ENCODE measurements around the gene GOLPH3. TPM values are rescaled to one million over a fixed set of nuclear protein-coding genes. Genes with fewer than 3 reads are reported as not detected.
"Not testable (repeated sequence)": the region's sequence is repeated elsewhere in the genome, so short reads cannot be mapped to it uniquely, and the experiment has no call there.

Gene GOLPH3
- total RNA-seq, 1 experiment from 2014 or later: 69.2 TPM

- no peaks in the 10 kb centered on the region for H3K79me2 ChIP-seq (ENCODE audit: insufficient read depth, low read length)
- H3K9me3 ChIP-seq (ENCODE audit: control insufficient read depth in 1 of 2, insufficient read depth in 1 of 2, low read depth in 1 of 2, low read length in 2 of 2): no peaks in the 10 kb centered on the region
- RAD21 ChIA-PET (ENCODE audit: low non-redundant PET in 1 of 2, low total read pairs in 2 of 2, uncharacterized antibody in 2 of 2, unreplicated experiment in 2 of 2): no interaction called here
- H3K27ac ChIP-seq (ENCODE audit: low read depth, low read length): no peak overlapping the region
- no peak overlapping the region for H3K4me2 ChIP-seq (ENCODE audit: low read length)
- CTCF ChIA-PET: no interaction called here
- no TSS peak for BruUV-seq (replicated peaks)
- H2AFZ ChIP-seq (ENCODE audit: low read depth, low read length, poor library complexity, severe bottlenecking): no peak overlapping the region
- peaks cover under 1 to 5% of the 10 kb centered on the region in 2 experiments; a peak in 3 of 4 replicates for H3K4me1 ChIP-seq (ENCODE audit: control insufficient read depth in 1 of 2, insufficient read depth in 2 of 2, low read length in 2 of 2)
- ATAC-seq (no peak), DNase-seq (ENCODE audit: low read depth, low spot score) (no peak)
- H3K9ac ChIP-seq (ENCODE audit: low read length): no peak overlapping the region
- no peak overlapping the region for H3K4me3 ChIP-seq (replicated peaks in 1 of 2; ENCODE audit: low read depth in 1 of 2, low read length in 2 of 2)
- TF ChIP-seq JUND (IDR thresholded peaks at IDR 0.05): no peak
- TF ChIP-seq ELF1 (IDR thresholded peaks at IDR 0.05; ENCODE audit: borderline replicate concordance, low read depth): no peak
- no peak for TF ChIP-seq MAX (IDR thresholded peaks at IDR 0.05)
- TF ChIP-seq SIN3A (IDR thresholded peaks at IDR 0.05; ENCODE audit: low read depth): no peak
- TF ChIP-seq EGR1 (IDR thresholded peaks at IDR 0.05; ENCODE audit: low read depth): no peak
- no peak for TF ChIP-seq EZH2phosphoT487 (IDR thresholded peaks at IDR 0.05; ENCODE audit: borderline replicate concordance)
- intact Hi-C loops (cut with micrococcal nuclease): no loop called here
- H4K20me1 ChIP-seq (ENCODE audit: insufficient read depth): no peaks in the 10 kb centered on the region
- H3K27me3 ChIP-seq (ENCODE audit: insufficient read depth, low read length): no peaks in the 10 kb centered on the region
- POLR2A ChIA-PET: no interaction called here
- H3K36me3 ChIP-seq (ENCODE audit: control insufficient read depth in 1 of 2, insufficient read depth in 2 of 2, low read length in 2 of 2): no peaks in the 10 kb centered on the region
- H3K9me2 ChIP-seq (ENCODE audit: insufficient read depth): no peaks in the 10 kb centered on the region
Observed at GRCh38 chr5:32217886-32218396, 43.8 kb upstream of the GOLPH3 start.

- CTCF ChIA-PET; H3K4me3 ChIP-seq (replicated peaks in 1 of 2; ENCODE audit: low read depth in 1 of 2, low read length in 2 of 2); H3K27ac ChIP-seq (ENCODE audit: low read depth, low read length); H3K4me1 ChIP-seq (ENCODE audit: control insufficient read depth in 1 of 2, insufficient read depth in 2 of 2, low read length in 2 of 2); POLR2A ChIA-PET; H3K4me2 ChIP-seq (ENCODE audit: low read length); intact Hi-C loops (cut with micrococcal nuclease); H3K9me3 ChIP-seq (ENCODE audit: control insufficient read depth in 1 of 2, insufficient read depth in 1 of 2, low read depth in 1 of 2, low read length in 2 of 2); H3K9ac ChIP-seq (ENCODE audit: low read length); H4K20me1 ChIP-seq (ENCODE audit: insufficient read depth); RAD21 ChIA-PET (ENCODE audit: low non-redundant PET in 1 of 2, low total read pairs in 2 of 2, uncharacterized antibody in 2 of 2, unreplicated experiment in 2 of 2); H3K79me2 ChIP-seq (ENCODE audit: insufficient read depth, low read length); H3K9me2 ChIP-seq (ENCODE audit: insufficient read depth); ATAC-seq; DNase-seq (ENCODE audit: low read depth, low spot score); H3K36me3 ChIP-seq (ENCODE audit: control insufficient read depth in 1 of 2, insufficient read depth in 2 of 2, low read length in 2 of 2); H3K27me3 ChIP-seq (ENCODE audit: insufficient read depth, low read length); H2AFZ ChIP-seq (ENCODE audit: low read depth, low read length, poor library complexity, severe bottlenecking); BruUV-seq (replicated peaks): not testable (repeated sequence)
Observed at GRCh38 chr5:32214344-32214743, 40.2 kb upstream of the GOLPH3 start.

Data from HCT116 (cell line).